CD4-positive, alpha-beta T cell treated with Interleukin-15 for 1 hour (primary cell): ENCODE data around the gene GRPEL2.

Source experiments
- DNase-seq: peaks from one replicate; pipeline ENCODE4 v3.0.0-alpha.2; 2020

Gene GRPEL2

DNA sequence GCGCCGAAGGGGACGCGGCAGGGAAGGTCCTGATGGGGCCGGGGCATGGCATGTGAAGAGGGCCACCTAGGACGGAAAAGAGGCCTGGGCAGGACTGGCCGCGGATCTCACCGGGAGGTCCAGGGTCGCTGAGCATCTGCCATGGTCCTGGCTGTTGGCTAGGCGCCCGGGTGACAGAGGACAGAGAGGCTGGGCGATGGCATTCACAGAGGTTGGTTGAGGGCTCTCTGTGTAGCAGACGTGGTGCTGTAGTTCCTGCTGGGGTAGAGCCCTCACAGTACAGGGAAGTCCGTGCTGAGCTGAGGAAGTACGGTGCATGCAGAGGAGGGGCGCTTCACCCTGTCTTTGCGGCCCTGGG is 13.0 kb downstream of the GRPEL2 start:
- no peak for DNase-seq

DNA sequence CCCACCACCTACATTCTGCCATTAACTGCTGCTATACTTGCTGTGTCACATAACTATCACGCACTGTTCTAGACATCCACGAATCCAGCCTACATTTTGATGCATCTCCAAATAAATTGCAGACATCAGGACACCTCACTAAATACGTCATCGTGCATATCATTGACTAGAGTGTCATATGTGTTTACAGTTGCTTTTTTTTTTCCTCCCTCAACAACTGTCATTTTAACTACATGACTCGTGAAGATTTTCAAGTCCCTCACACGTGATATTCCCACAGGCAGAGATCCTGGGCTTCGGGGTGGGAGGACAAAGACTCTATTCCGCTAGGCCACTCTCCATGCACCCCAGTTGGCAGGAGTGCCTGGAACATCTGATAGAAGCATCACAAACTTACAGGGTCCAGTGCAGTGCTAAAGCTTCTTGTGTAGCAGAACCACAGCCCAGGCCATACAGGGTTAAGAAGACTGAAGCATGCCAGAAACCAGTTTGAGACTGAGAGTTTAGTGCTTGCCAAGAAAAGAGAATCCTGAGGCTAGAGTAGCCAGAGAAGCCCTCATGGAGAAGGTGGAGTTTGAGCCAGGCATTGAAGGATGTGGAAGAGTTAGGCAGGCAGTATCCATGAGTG is 13.7 kb downstream of the GRPEL2 start:
- DNase-seq: no peak

DNA sequence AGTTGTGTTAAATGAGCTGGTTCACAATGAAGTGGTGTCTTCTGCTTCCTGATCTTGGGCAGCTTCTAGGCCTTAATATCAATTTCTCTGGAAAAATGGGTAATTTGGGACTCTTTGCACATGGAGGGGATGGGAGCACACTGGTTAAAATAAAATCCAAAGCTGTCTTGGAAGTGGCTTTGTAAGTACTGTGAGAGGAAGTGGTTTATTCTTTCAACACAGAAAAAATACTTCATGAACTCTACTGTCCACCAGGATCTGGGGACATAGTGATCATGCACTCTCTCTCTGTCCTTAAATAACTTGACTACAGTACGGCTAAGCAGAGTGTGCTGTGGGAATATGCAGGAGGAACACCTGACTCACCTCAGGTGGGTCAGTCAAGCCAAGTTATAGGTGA is 15.0 kb downstream of the GRPEL2 start:
- no peak for DNase-seq

DNA sequence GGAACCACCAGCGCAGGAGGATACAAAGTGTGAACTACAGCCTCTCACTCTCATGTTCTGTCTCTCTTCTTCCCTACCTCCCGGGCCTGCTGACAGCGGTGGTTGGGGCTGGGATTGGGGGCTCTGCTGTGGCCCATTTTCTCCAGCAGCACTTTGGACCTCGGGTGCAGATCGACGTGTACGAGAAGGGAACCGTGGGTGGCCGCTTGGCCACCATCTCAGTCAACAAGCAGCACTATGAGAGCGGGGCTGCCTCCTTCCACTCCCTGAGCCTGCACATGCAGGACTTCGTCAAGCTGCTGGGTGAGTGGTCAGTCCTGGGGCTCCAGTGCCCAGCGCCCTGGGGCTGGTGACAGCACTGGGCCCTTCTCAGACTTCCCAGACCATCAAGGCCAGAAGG is 17.2 kb downstream of the GRPEL2 start:
- DNase-seq: no peak

DNA sequence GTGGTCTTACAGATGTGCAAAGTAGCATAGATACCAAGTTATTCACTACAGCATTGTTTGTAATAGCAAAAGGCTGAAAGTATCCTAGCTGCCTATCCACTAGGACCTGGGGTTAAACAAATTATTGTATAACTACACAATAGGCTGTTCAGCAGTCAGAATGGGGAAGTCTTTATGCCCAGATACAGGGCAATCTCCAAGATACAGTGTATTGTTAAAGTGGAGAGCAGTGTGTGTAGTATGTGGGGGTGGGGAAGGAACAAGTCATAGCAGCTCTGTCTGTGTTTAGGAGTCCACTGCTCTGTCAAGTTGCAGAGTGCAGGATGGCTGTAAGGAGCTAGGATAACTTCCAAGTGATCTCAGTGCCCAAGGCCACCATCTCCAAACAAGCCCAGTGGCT is 18.1 kb downstream of the GRPEL2 start:
- DNase-seq: no peak

DNA sequence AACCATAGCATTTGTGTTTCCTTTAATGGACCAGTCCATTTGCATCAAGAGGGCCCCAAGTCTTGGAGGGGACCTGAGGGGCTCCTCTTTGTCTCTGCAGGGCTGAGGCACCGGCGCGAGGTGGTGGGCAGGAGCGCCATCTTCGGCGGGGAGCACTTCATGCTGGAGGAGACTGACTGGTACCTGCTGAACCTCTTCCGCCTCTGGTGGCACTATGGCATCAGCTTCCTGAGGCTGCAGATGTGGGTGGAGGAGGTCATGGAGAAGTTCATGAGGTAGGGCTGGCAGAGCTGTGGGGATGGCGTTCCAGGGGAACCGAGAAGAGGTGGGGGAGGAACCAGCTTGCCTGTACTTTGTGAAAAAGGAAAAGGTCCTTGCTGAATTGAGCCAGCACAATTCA is 18.6 kb downstream of the GRPEL2 start:
- DNase-seq: no peak

DNA sequence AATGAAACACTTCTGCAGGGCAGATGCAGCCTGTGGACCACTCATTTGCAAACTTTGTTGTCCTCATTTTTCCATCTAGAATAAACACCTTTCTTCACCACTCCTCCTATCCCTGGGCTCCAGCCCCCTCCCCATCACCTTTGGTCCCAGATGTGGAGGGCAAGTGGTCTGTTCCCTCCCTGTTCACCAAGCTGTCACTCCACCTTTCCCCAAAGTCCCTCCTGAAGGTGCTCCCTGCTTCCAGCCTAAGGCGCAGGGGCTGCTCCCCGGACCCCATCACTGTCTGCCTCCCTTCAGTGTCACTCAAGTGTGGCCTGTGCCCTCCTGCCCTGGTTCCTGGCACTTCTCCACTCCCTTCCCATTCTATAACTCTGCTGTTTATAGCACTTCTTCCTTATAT is 19.4 kb downstream of the GRPEL2 start:
- no peak for DNase-seq

DNA sequence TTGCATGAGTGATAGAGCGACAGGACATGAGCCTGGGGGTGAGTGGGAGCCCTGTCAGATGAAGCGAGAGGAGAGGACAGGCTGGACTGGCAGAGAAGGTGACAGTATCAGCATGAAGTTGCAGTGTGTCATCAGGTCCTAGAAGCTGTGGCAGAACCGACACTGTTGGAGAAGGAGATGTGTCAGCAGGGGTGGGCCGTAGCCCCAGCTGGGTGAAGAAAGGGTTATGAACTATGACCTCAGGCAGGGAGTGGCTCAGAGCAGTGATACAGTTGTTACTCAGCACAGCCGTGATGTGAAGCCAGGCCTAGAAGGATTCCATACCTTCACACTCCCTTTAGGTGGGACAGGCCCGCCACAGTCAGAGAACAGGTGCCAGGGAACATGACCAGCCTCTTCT is 20.1 kb downstream of the GRPEL2 start:
- DNase-seq: no peak

DNA sequence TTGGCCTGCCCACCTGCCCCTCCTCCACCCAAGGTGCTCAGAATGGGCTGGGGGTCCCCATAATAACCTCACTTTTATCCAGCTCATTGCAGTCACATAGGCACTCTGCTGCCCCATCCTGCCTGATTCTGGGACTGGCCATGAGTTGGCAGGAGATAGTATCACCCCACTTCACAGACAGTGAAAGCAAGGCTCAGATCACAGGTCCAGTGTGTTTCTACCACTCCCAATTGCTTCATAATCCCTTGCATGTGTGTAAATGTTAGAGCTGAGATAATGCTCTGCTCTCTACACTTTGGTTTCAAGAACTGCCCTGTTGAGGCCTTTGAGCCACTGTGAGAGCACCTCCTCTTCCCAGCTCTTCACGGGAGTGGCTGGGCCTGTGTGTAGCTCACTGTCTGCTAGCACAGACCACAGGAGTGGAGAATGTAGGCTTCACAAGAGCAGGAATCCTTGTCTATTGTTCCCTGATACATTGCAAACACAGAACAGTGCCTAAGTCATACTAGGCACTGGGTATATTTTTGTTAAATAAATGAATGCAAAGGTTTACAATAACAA is 20.9 kb downstream of the GRPEL2 start:
- no peak for DNase-seq

DNA sequence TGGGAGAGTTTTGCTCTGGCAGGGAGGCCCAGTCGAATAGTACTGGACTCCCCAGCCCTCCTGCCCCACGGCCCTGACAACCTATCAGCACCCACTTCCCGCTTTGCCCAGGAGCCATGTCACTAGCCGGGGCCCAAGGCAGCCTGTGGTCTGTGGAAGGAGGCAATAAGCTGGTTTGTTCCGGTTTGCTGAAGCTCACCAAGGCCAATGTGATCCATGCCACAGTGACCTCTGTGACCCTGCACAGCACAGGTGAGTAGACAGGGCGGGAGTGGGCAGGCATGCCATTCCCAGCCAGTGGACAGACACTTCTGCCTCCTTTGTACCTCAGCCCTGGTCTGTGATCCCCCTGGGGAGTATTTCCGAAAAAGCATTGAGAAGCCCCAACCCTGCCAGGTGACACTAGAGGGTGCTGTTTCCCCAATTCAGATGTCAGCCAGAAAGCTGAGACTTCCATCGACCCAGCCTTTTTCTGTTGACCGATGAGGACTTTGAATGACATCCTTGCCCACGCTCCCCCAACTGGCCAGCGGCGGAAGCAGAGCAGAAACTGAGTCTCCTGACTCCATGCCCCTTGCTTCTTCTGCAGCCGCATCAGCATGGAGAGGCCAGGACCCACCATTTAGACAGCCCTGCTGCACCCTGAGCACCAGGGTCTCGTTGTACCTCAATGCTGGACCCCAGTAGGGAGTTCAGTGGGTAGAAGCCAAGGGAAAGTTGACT is 22.1 kb downstream of the GRPEL2 start:
- peak; percentile 35 for DNase-seq

DNA sequence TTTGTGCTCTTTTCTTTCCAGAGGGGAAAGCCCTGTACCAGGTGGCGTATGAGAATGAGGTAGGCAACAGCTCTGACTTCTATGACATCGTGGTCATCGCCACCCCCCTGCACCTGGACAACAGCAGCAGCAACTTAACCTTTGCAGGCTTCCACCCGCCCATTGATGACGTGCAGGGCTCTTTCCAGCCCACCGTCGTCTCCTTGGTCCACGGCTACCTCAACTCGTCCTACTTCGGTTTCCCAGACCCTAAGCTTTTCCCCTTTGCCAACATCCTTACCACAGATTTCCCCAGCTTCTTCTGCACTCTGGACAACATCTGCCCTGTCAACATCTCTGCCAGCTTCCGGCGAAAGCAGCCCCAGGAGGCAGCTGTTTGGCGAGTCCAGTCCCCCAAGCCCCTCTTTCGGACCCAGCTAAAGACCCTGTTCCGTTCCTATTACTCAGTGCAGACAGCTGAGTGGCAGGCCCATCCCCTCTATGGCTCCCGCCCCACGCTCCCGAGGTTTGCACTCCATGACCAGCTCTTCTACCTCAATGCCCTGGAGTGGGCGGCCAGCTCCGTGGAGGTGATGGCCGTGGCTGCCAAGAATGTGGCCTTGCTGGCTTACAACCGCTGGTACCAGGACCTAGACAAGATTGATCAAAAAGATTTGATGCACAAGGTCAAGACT is 22.8 kb downstream of the GRPEL2 start:
- no peak for DNase-seq

DNA sequence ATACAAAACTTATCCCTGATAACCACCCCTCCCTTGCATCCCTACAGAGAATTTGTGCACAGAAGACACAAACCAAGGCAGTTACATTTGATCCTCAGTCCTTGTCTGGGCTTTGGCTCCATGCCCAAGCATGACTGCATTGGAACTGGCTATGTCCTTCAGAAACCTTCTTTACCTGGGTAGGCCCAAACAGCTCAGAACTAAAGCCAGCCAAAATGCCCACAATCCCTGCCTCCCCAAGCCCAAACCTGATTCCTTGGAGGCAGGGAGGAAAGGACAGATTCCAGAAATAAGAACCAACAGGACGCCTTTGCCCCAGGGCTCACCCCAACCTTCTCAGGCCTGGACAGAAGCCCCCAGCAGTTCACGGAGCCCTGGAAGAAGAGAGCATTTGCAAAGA is 25.6 kb downstream of the GRPEL2 start:
- no peak for DNase-seq

DNA sequence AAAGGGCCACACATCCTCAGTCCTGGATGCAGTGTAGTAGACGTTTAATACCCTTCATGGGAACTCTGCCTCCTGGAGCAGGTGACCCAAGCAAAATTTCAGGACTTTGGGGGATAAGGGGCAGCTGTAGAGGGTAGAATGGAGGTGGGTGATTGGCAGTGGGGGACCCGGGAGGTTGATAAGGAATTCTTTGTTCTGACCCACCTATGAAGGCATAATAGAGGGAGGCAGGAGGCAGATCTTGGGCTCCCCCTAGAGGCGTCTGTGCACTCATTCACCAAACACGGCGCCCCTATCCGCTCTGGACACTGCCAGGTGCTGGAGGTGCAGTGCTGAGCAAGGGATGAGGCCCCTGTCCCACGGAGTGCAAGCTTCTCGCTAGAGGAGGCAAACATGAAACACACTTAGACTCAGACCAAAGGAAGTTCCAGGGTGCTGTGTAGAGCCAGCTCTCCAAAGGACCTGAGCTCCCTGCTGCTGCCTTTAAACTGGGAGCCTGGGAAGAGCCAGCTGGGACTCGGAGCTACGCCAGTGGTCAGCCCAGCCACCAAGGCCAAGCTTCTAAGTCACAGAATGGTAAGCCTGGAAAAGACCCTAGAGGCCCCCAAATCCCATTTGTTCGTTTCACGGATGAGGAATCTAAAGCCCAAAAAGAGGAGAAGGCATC is 26.1 kb downstream of the GRPEL2 start:
- DNase-seq: peak; percentile 61

DNA sequence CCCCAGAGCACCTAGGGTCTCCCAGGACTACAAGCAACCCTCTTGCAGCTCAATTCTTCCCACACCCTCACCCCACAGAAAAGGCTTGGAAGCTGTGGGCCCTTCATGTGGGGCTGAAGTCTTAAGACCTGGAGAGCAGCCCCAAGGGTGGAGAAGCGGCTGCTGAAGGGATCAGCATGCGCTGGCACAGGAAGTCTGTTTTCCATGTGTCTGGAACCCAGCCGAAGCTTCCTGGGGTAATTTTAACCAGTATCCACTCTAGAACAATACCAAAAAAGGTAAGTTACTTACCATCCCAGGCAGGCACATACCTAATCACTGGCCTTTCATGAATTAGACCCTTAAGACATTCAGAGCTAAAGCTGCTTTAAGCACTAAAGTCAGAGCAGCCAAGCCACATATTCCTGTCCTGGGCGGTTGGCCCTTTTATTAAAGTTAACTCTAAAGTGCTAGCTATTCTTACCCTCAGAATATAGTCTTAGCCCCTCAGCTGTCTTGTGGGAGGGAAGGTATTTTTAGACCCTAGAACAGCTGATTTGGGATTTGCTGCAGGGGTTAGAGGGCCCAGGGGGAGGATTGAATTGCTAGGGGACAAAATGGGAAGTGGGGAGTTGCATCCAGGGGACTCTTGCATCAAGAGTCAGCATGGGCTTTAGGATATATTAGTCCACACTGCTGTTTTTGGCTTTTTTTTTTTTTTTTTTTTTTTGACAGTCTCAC is 26.9 kb downstream of the GRPEL2 start:
- no peak for DNase-seq

DNA sequence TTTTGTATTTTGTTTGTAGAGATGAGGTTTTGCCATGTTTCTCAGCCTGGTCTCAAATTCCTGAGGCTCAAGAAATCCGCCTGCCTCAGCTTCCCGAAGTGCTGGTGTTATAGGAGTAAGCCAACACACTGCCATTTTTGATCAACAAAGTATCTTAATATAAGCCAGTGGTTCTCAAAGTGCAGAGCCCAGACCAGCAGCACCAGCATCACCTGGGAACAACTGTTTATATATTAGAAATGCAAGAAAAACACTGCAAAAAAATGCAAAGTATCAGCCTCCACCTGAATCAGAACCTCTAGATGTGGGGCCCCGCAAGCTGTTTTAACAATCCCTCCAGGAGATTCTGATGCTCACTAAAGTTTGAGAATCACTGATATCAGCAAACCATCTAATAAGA is 27.6 kb downstream of the GRPEL2 start:
- no peak for DNase-seq

DNA sequence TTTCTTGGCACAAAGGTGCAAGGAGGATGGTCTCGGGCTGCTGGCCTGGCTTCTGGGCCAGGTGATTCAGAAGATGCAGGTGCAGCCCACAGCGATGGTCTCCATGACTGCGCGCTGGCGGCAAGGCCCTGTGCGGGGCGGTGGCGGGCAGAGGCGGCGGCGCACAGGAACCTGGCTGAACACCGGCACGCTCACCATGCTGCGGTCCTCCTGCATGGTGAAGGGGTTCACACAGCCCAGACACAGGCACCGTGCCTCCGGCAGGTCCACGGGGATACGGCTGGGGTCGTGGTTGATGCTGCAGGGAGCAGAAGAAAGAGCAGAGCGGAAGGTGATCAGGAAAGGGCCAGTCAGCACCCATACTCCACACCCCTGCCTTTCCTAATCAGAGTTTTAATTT is 29.0 kb downstream of the GRPEL2 start:
- DNase-seq: no peak

DNA sequence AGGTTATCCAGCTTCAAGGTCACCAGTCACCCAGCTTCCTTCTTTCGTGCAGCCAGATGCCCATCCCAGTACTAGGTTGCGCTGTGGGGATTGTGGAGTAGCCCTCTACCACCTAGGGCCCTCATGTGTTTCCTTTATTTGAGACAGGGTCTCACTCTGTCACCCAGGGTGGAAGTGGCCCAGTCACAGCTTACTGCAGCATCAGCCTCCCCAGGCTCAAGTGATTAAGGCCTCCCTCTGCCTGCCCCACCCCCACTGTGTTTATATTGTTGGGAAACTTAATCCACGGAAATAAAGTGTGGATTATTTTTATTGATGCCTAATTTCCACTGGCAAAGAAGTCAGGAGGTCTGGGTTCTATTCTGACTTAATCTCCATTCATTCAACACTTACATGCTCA is 29.5 kb downstream of the GRPEL2 start:
- DNase-seq: no peak

DNA sequence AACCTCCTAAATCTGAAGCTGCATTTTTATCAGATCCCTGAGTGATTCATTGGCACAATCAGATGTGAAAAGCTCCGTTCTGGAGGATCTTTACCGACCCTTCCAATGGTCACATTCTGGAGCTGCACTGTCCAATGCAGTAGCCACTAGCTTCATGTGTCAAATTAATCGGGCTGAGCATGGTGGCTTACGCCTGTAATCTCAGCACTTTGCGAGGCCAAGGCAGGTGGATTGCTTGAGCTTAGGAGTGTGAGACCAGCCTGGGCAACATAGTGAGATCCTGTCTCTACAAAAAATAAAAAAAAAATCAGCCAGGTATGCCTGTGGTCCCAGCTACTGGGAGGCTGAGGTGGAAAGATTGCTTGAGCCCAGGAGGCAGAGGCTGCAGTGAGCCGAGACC is 30.1 kb downstream of the GRPEL2 start:
- no peak for DNase-seq

DNA sequence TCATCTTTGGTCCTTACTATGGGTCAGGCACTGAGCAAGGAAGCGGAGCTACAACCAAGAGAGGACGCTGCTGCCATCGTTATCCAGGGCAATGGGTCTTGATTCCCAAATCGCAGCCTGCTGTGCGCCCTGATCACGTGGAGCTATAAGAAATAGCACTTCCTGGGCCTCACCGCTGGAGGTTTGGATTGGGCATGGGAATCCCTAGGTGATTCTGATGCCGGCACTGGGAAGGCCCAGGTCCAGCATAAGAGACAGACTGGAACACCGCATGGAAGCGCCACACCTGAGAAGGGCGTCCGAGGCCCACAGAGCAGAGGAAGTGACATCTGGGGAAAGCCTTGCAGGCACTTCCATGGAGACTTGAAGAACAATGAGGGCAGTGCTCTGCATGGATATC is 30.8 kb downstream of the GRPEL2 start:
- no peak for DNase-seq

DNA sequence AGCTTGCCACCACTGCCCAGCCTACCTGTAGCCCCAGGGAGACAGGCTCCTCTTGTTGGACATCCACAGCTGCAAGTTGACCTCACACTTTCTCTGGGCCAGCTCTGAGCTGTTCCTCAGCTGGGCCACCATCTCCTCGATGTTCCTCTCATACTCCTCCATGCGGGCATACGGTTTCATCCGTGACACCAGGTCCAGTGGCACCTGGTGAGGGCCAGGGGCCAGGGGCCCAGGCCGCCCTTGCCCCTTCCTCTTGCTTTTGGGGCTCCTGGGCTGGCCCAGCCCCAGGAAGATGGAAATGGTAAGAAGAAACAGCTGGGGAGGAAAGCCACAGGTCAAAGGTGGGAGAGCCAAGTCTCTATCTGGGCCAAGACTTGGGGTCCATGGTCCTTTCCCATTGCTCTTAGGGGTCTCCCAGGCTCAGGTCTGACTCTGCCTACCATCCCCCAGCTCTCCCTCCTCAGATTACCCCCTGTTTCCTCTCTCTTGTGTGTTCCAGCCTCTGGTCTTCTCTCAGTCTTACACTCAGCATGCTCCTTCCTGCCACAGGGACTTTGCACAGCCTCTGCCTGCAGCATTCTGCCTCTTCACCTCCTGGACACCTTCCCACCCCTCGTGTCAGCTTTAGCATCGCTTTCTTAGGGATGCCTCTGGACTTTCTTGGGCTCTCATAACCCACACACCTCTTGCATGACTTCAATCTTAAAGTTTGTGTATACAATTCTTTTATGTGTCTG is 31.6 kb downstream of the GRPEL2 start:
- DNase-seq: no peak

DNA sequence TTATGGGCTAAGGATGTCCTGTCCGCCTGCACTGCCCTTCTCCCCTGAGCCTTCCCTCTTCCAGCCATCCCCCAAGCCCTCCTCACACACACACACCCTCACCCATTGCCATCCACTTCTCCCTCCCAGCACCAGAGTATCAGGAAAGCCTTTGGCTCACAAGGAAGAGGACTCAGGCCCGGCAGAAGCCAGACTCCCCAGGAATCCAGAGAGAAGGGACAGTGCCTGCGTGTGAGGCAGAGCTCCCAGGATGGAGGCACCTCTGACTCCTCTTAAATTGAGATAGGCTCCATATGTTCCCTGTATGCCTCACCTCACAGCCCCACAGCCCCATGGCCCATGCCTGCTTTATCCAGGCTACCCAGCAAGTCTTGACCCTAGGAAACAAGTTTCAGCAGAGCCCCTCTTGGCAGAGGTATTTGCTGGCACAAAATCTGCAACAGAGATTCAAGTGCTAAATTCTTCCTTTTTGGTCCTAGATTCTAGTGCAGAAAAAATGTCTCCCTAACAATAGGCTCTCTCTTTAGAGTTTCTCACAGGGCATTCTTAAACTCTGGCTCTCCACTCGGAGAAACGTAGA is 33.0 kb downstream of the GRPEL2 start:
- no peak for DNase-seq
